ENCODE measurements around the gene SLC22A31.

GRCh38 chr16:89153848-89154271, 46.5 kb downstream of the SLC22A31 start:
- TF ChIP-seq CTCF (IDR thresholded peaks at IDR 0.05) (no peak), EP300 (IDR thresholded peaks at IDR 0.05) (no peak)
